PC-9 (cell line): ENCODE results near the gene TP53I11.

ENCODE experiments used
- CTCF ChIP-seq: fragments of 200-600 bp; sonication (generic); conservative IDR thresholded peaks from 2 replicates; pipeline ENCODE4 v1.6.1; 2017; ENCODE audit warnings: mixed run types, antibody characterized with exemption, mild to moderate bottlenecking, moderate library complexity
- EZH2 ChIP-seq: fragments of 200-600 bp; sonication (generic); IDR thresholded peaks from 2 replicates; pipeline ENCODE4 v1.8.0; 2017; ENCODE audit warnings: antibody characterized with exemption, low read depth

- TF ChIP-seq CTCF (no peak), EZH2 (no peak)
These were observed 50.7 kb downstream of the TP53I11 start for GRCh38 chr11:44899959-44900358.
